Uterus (tissue), 2 donors: Measurements from ENCODE around the gene CPA1.

ENCODE experiments used
- POLR2A ChIP-seq, 2 donors: fragments of 450-650 bp; IDR thresholded peaks; one replicate each; pipeline ENCODE4 v1.6.1; 2016; ENCODE audit warnings: antibody characterized with exemption in 2 of 2, mild to moderate bottlenecking in 1 of 2, moderate library complexity in 1 of 2
- TF ChIP-seq, protein P1 (sequence below), 4 experiments: fragments of 200-600 bp in 2 of 4; fragments of 450-650 bp in 2 of 4; sonication (generic) in 2 of 4; IDR thresholded peaks; one replicate each; pipeline ENCODE4 v1.5.1; 2016 to 2019; ENCODE audit warnings: antibody characterized with exemption in 4 of 4, mild to moderate bottlenecking in 2 of 4, moderate library complexity in 1 of 4

DNA sequence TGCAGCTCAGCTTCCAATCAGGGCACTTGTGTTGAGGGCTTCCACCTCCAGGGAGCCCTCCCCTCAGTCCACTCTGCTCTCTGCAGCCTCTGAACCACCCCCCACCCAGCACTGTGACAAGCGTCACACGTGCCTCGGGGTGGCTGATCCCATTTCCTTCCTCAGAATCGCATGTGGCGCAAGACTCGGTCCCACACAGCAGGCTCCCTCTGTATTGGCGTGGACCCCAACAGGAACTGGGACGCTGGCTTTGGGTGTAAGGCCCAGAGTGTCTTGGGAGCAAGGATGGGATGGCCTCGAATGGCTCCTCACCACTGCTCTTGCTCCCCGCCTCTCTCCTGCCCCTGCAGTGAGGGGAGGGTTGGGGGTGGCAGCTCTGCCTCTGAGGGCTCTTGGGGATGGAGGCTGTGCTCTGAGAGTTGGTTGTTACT lies 4.1 kb downstream of the CPA1 start:
- TF ChIP-seq, protein P1, sequence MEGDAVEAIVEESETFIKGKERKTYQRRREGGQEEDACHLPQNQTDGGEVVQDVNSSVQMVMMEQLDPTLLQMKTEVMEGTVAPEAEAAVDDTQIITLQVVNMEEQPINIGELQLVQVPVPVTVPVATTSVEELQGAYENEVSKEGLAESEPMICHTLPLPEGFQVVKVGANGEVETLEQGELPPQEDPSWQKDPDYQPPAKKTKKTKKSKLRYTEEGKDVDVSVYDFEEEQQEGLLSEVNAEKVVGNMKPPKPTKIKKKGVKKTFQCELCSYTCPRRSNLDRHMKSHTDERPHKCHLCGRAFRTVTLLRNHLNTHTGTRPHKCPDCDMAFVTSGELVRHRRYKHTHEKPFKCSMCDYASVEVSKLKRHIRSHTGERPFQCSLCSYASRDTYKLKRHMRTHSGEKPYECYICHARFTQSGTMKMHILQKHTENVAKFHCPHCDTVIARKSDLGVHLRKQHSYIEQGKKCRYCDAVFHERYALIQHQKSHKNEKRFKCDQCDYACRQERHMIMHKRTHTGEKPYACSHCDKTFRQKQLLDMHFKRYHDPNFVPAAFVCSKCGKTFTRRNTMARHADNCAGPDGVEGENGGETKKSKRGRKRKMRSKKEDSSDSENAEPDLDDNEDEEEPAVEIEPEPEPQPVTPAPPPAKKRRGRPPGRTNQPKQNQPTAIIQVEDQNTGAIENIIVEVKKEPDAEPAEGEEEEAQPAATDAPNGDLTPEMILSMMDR (IDR thresholded peaks at IDR 0.05): no peak
- TF ChIP-seq POLR2A (IDR thresholded peaks at IDR 0.05): no peak
